GM21528 (cell line): ENCODE measurements around the gene CCDC13.
"Not testable (repeated sequence)": the region's sequence is repeated elsewhere in the genome, so short reads cannot be mapped to it uniquely, and the experiment has no call there.

Experiments
- ATAC-seq: cut with Tn5 transposase; IDR thresholded peaks from one replicate; pipeline ENCODE4 v1.9.1; 2021; ENCODE audit warnings: mild to moderate bottlenecking, moderate library complexity; ENCODE audit not compliant: unreplicated experiment, low FRiP score

CCDC13 gene

GRCh38 chr3:42772670-42773408 lies at the start of gene CCDC13:
CCDC13 (minus strand) TSS chr3:42773253; CDS start chr3:42758345, 14,908 bp downstream.
- ATAC-seq: peak; percentile 99

GRCh38 chr3:42822828-42823227 lies 49.8 kb upstream of the CCDC13 start:
- no peak for ATAC-seq

GRCh38 chr3:42820746-42821051 lies 47.6 kb upstream of the CCDC13 start:
- ATAC-seq: no peak

GRCh38 chr3:42819351-42819965 lies 46.4 kb upstream of the CCDC13 start:
- ATAC-seq: no peak

- no peak for ATAC-seq
These were observed 42.8 kb upstream of the CCDC13 start for GRCh38 chr3:42815826-42816225.

GRCh38 chr3:42814914-42815507 lies 42.0 kb upstream of the CCDC13 start:
- no peak for ATAC-seq

GRCh38 chr3:42814246-42814645 lies 41.2 kb upstream of the CCDC13 start:
- no peak for ATAC-seq

- ATAC-seq: not testable (repeated sequence)
These were observed 38.2 kb upstream of the CCDC13 start for GRCh38 chr3:42811118-42811883.

- not testable (repeated sequence) for ATAC-seq
These were observed 37.7 kb upstream of the CCDC13 start for GRCh38 chr3:42810706-42811105.

GRCh38 chr3:42809202-42809601 lies 36.1 kb upstream of the CCDC13 start, which contains the start of gene ACKR2:
ACKR2 (plus strand) TSS chr3:42809445; CDS start chr3:42864503, 55,058 bp downstream.
- no peak for ATAC-seq

- no peak for ATAC-seq
These were observed 34.9 kb upstream of the CCDC13 start for GRCh38 chr3:42807929-42808328.

- no peak for ATAC-seq
These were observed 32.2 kb upstream of the CCDC13 start for GRCh38 chr3:42805141-42805821.

GRCh38 chr3:42804831-42805132 lies 31.7 kb upstream of the CCDC13 start:
- ATAC-seq: no peak

- peak; percentile 99 for ATAC-seq
These were observed 31.2 kb upstream of the CCDC13 start, which contains the start of gene HIGD1A for GRCh38 chr3:42804106-42804830. HIGD1A (minus strand) TSS chr3:42804490; CDS start chr3:42794253, 10,237 bp downstream.

GRCh38 chr3:42803414-42804105 lies 30.5 kb upstream of the CCDC13 start:
- peak; percentile 24 for ATAC-seq

GRCh38 chr3:42802876-42803413 lies 29.9 kb upstream of the CCDC13 start:
- ATAC-seq: no peak

- ATAC-seq: no peak
These were observed 28.7 kb upstream of the CCDC13 start for GRCh38 chr3:42801784-42802183.

- ATAC-seq: no peak
These were observed 28.1 kb upstream of the CCDC13 start for GRCh38 chr3:42801048-42801620.

GRCh38 chr3:42800251-42800650 lies 27.2 kb upstream of the CCDC13 start:
- ATAC-seq: no peak
